OCI-LY7 (cell line): Measurements from ENCODE around the gene IGSF21. TPM values are rescaled to one million over a fixed set of nuclear protein-coding genes. Genes with fewer than 3 reads are reported as not detected.

Experiments
- BruUV-seq: library from RNA; stranded (reverse); fragments of 400-500 nt; replicated peaks from 2 replicates; lab custom pipeline; 2021; lab: Mats Ljungman, UMichigan
- CTCF ChIA-PET: fragments of 300-600 bp; sonication (Branson Sonifier 250); formaldehyde crosslinking; loops from one replicate; lab custom pipeline; 2022; ENCODE audit warnings: antibody characterized with exemption; ENCODE audit not compliant: unreplicated experiment; lab: Charles Lee
- POLR2A ChIA-PET: fragments of 300-600 bp; sonication (Branson Sonifier 250); formaldehyde crosslinking; loops from one replicate; lab custom pipeline; 2022; ENCODE audit warnings: antibody characterized with exemption; lab: Charles Lee
- DNase-seq: peaks from one replicate; pipeline ENCODE4 v3.0.0-alpha.2; 2015; ENCODE audit warnings: low spot score
- H2AFZ ChIP-seq: fragments of 200-600 bp; sonication (generic), shearing (Covaris generic); 2 replicates; pipeline ENCODE4 v1.6.1; 2014; ENCODE audit warnings: mild to moderate bottlenecking, antibody characterized with exemption, low read length, moderate library complexity
- H3K27ac ChIP-seq: fragments of 200-600 bp; sonication (generic); 2 replicates; pipeline ENCODE4 v1.5.1; 2014; ENCODE audit warnings: mixed run types, low read depth, mild to moderate bottlenecking, moderate library complexity, low read length, inconsistent platforms; ENCODE audit not compliant: poor library complexity, severe bottlenecking
- H3K36me3 ChIP-seq: fragments of 200-600 bp; sonication (generic); 2 replicates; pipeline ENCODE4 v1.6.1; 2014; ENCODE audit warnings: mild to moderate bottlenecking, antibody characterized with exemption, low read length, moderate library complexity, mixed read lengths; ENCODE audit not compliant: insufficient read depth
- H3K4me1 ChIP-seq: fragments of 200-600 bp; sonication (generic); 2 replicates; pipeline ENCODE4 v1.5.1; 2014; ENCODE audit warnings: mild to moderate bottlenecking, low read length; ENCODE audit not compliant: insufficient read depth, poor library complexity, severe bottlenecking
- H3K4me2 ChIP-seq: fragments of 200-600 bp; sonication (generic); 2 replicates; pipeline ENCODE4 v1.6.1; 2014; ENCODE audit warnings: mild to moderate bottlenecking, low read length
- H3K4me3 ChIP-seq: fragments of 200-600 bp; sonication (generic); 2 replicates; pipeline ENCODE4 v1.5.1; 2014; ENCODE audit warnings: mild to moderate bottlenecking, low read depth, low read length; ENCODE audit not compliant: poor library complexity, severe bottlenecking
- H3K79me2 ChIP-seq: fragments of 200-600 bp; sonication (generic); 2 replicates; pipeline ENCODE4 v1.6.1; 2016; ENCODE audit warnings: low read depth, mild to moderate bottlenecking, low read length, moderate library complexity, mixed read lengths; ENCODE audit not compliant: insufficient read depth
- H3K9me2 ChIP-seq: fragments of 200-600 bp; sonication (generic); 2 replicates; pipeline ENCODE4 v1.6.1; 2016; ENCODE audit warnings: mild to moderate bottlenecking, low read length, mixed read lengths; ENCODE audit not compliant: insufficient read depth
- H3K9me3 ChIP-seq: fragments of 200-600 bp; sonication (generic); 2 replicates; pipeline ENCODE4 v1.6.1; 2014; ENCODE audit warnings: mild to moderate bottlenecking, mixed run types, low read length, mixed read lengths
- H4K20me1 ChIP-seq: fragments of 200-600 bp; sonication (generic); 2 replicates; pipeline ENCODE4 v1.6.1; 2014; ENCODE audit warnings: mild to moderate bottlenecking, antibody characterized with exemption, low read length, moderate library complexity, mixed read lengths; ENCODE audit not compliant: insufficient read depth
- EZH2phosphoT487 ChIP-seq: fragments of 200-600 bp; sonication (generic); IDR thresholded peaks from 2 replicates; pipeline ENCODE4 v1.6.1; 2018; ENCODE audit warnings: low read depth, borderline replicate concordance, mild to moderate bottlenecking, mixed run types, antibody characterized with exemption, low read length, moderate library complexity, mixed read lengths
- intact Hi-C: fragments of 100-400 bp; cut with micrococcal nuclease; formaldehyde crosslinking; loops from one replicate; pipeline ENCODE4 v1.10.0; 2022; ENCODE audit not compliant: unreplicated experiment
- total RNA-seq, 2 experiments: library from RNA; depleted of rRNA in 1 of 2; stranded (reverse); fragments of >200 nt in 1 of 2; shearing (Covaris generic) in 1 of 2; gene quantifications; 2 replicates each; pipeline ENCODE4 v1.2.3, GENCODE V29; 2014 to 2022
- TF ChIP-seq, protein P1 (sequence below): fragments of 200-600 bp; sonication (generic); conservative IDR thresholded peaks from 2 replicates; pipeline ENCODE4 v1.5.1; 2014; ENCODE audit warnings: mild to moderate bottlenecking, antibody characterized with exemption, low read length, moderate library complexity, mixed read lengths

Gene IGSF21
- total RNA-seq, 2 experiments from 2014 or later = 0.17 TPM; not detected in 1

DNA sequence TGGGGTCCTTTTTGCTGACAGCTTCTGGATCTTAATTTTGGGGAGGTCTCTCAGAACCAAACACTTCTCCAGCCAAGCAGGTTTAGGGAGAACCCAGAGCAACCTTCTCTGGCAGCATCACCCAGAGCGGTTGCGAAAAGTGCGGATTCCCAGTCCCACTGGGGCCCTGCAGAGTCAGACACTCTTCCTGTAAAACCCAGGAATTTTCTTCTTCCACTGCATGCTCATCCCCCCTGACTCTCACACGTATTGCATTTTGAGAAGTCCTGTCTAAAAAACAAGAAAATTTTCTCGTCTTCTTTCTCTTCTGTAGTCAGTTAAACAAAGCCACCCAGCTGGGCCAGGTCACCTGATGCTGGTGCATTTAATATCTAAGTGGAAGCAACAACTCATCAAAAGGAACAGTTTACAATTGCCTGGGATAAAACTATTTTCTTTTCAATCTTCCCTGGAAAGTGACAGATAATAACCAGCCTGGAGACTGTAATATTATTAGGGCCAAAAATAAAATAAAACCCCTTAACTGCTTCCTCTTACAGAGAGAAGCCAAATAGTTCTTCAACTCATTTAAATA, 156.0 kb downstream of the IGSF21 start:
- no peaks in the 10 kb centered on the region for H3K79me2 ChIP-seq
- no peaks in the 10 kb centered on the region for H3K36me3 ChIP-seq
- ChIA-PET CTCF (no interaction called here), POLR2A (no interaction called here)
- H3K4me2 ChIP-seq = peak overlapping the region; percentile 66
- no peak overlapping the region; the same call in 1 of the 2 replicates for H2AFZ ChIP-seq
- no peak overlapping the region for H3K4me3 ChIP-seq
- no peaks in the 10 kb centered on the region for H3K9me3 ChIP-seq
- H3K27ac ChIP-seq = no peak overlapping the region
- H3K4me1 ChIP-seq = peaks cover 46% of the 10 kb centered on the region
- BruUV-seq = no TSS peak
- no peak for DNase-seq
- TF ChIP-seq, protein P1, sequence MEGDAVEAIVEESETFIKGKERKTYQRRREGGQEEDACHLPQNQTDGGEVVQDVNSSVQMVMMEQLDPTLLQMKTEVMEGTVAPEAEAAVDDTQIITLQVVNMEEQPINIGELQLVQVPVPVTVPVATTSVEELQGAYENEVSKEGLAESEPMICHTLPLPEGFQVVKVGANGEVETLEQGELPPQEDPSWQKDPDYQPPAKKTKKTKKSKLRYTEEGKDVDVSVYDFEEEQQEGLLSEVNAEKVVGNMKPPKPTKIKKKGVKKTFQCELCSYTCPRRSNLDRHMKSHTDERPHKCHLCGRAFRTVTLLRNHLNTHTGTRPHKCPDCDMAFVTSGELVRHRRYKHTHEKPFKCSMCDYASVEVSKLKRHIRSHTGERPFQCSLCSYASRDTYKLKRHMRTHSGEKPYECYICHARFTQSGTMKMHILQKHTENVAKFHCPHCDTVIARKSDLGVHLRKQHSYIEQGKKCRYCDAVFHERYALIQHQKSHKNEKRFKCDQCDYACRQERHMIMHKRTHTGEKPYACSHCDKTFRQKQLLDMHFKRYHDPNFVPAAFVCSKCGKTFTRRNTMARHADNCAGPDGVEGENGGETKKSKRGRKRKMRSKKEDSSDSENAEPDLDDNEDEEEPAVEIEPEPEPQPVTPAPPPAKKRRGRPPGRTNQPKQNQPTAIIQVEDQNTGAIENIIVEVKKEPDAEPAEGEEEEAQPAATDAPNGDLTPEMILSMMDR = no peak
- TF ChIP-seq EZH2phosphoT487 = no peak
- no peaks in the 10 kb centered on the region for H4K20me1 ChIP-seq
- H3K9me2 ChIP-seq = no peaks in the 10 kb centered on the region
- intact Hi-C loops = no loop called here

DNA sequence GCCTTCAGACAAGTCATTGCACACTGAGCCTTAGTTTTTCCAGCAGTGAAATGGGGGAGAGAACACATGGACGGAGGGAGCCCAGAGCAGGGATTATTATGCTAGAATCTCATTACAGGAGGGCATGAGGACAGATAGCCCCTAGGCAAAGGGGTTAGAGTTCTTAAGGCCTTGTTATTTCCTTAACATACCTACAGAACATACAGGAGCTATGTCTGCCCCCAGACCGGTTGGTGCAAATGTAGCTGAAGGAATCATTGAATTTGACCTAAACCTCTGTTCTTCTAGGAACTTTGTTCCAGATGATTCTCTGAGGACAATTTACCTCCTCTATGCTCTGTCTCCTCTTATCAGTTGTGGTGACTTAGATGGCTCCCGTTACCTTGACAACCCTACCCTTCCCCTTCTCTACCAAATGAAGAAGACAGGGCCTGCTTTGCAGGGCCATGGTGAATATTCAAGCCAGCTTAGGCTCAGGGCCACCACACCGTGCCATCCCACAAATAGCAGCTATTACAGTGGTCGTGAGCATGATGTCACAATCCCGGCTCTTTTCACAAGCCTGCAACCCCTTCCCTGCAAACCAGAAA, 156.9 kb downstream of the IGSF21 start:
- Histone ChIP-seq H3K4me3 (no peak overlapping the region), H3K9me3 (no peaks in the 10 kb centered on the region), H3K9me2 (no peaks in the 10 kb centered on the region), H3K27ac (no peak overlapping the region), H2AFZ (no peak overlapping the region), H3K4me1 (peaks cover 53% of the 10 kb centered on the region), H3K79me2 (no peaks in the 10 kb centered on the region), H3K4me2 (no peak overlapping the region), H3K36me3 (no peaks in the 10 kb centered on the region), H4K20me1 (no peaks in the 10 kb centered on the region)
- DNase-seq = no peak
- CTCF ChIA-PET = no interaction called here
- TF ChIP-seq, protein P1 = no peak
- no peak for TF ChIP-seq EZH2phosphoT487
- intact Hi-C loops = no loop called here
- no TSS peak for BruUV-seq
- POLR2A ChIA-PET = no interaction called here

DNA sequence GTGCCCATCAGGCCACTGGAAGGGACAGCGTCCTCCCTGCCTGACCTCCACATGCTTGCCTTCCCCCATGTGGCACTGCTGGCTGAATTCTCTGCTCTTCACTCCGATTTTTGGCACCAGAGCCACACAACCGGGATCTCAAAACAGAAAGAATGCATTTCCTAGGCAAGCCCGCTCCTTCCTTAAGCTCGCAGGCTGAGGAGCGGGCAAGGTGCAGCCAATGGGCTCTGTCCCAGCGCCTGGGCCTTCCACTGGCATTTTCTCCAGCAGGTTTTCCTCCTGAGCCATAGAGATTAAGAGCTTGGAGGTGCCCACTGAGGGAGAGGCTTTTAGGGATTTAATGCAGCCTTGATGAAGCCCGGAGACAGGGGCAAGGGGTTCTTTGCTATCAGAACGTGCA, 158.0 kb downstream of the IGSF21 start:
- TF ChIP-seq, protein P1 = no peak
- TF ChIP-seq EZH2phosphoT487 = no peak
- H3K4me3 ChIP-seq = no peak overlapping the region
- no peaks in the 10 kb centered on the region for H3K9me2 ChIP-seq
- POLR2A ChIA-PET = no interaction called here
- no peaks in the 10 kb centered on the region for H3K9me3 ChIP-seq
- H3K4me2 ChIP-seq = no peak overlapping the region
- DNase-seq = no peak
- CTCF ChIA-PET = no interaction called here
- H2AFZ ChIP-seq = no peak overlapping the region
- no peaks in the 10 kb centered on the region for H3K36me3 ChIP-seq
- peaks cover 51% of the 10 kb centered on the region for H3K4me1 ChIP-seq
- intact Hi-C loops = no loop called here
- no peaks in the 10 kb centered on the region for H4K20me1 ChIP-seq
- BruUV-seq = no TSS peak
- no peak overlapping the region for H3K27ac ChIP-seq
- H3K79me2 ChIP-seq = no peaks in the 10 kb centered on the region
